Measurements from ENCODE around the gene FOXQ1.

GRCh38 chr6:1349655-1350054 is 37.8 kb downstream of the FOXQ1 start:
- no peak for TF ChIP-seq POLR2A (IDR thresholded peaks at IDR 0.05; ENCODE audit: low read length)
- no peak for TF ChIP-seq GATA1 (IDR thresholded peaks at IDR 0.05; ENCODE audit: low read depth, low read length)

Data from erythroblast (primary cell).